Karpas-422 (cell line): Measurements from ENCODE around the gene SLC17A1. TPM values are rescaled to one million over a fixed set of nuclear protein-coding genes. Genes with fewer than 3 reads are reported as not detected.
"Not testable (repeated sequence)": the region's sequence is repeated elsewhere in the genome, so short reads cannot be mapped to it uniquely, and the experiment has no call there.

ENCODE experiments used
- DNase-seq: peaks from one replicate; pipeline ENCODE4 v3.0.0-alpha.2; 2015
- H2AFZ ChIP-seq: fragments of 200-600 bp; sonication (generic); 2 replicates; pipeline ENCODE4 v1.6.1; 2014; ENCODE audit warnings: antibody characterized with exemption, low read length, mixed read lengths
- H3K27ac ChIP-seq: fragments of 200-600 bp; sonication (generic); 2 replicates; pipeline ENCODE4 v1.5.1; 2014; ENCODE audit warnings: mild to moderate bottlenecking, low read length, moderate library complexity
- H3K27me3 ChIP-seq: fragments of 200-600 bp; sonication (generic); 2 replicates; pipeline ENCODE4 v1.6.1; 2014; ENCODE audit warnings: low read length, mixed read lengths
- H3K36me3 ChIP-seq: fragments of 200-600 bp; sonication (generic); 2 replicates; pipeline ENCODE4 v1.6.1; 2014; ENCODE audit warnings: low read length, mixed read lengths; ENCODE audit not compliant: insufficient read depth
- H3K4me1 ChIP-seq: fragments of 200-600 bp; sonication (generic); 2 replicates; pipeline ENCODE4 v1.6.1; 2014; ENCODE audit warnings: mild to moderate bottlenecking, low read length, mixed read lengths
- H3K4me2 ChIP-seq: fragments of 200-600 bp; sonication (generic); 2 replicates; pipeline ENCODE4 v1.6.1; 2014; ENCODE audit warnings: low read length, low read depth, mild to moderate bottlenecking; ENCODE audit not compliant: poor library complexity, severe bottlenecking
- H3K4me3 ChIP-seq: fragments of 200-600 bp; sonication (generic); 2 replicates; pipeline ENCODE4 v1.5.1; 2014; ENCODE audit warnings: mild to moderate bottlenecking, antibody characterized with exemption, low read length, mixed read lengths
- H3K79me2 ChIP-seq: fragments of 200-600 bp; sonication (generic); 2 replicates; pipeline ENCODE4 v1.6.1; 2014; ENCODE audit warnings: mild to moderate bottlenecking, low read length, mixed read lengths
- H3K9ac ChIP-seq: fragments of 200-600 bp; sonication (generic); 2 replicates; pipeline ENCODE4 v1.6.0; 2014; ENCODE audit warnings: low read length
- H3K9me2 ChIP-seq: fragments of 200-600 bp; sonication (generic), shearing (Covaris generic); replicated peaks from 2 replicates; pipeline ENCODE4 v1.6.0; 2014; ENCODE audit warnings: mild to moderate bottlenecking, low read length, moderate library complexity; ENCODE audit not compliant: insufficient read depth
- H3K9me3 ChIP-seq: fragments of 300-700, 200-600 bp; sonication (generic); 2 replicates; pipeline ENCODE4 v1.6.1; 2014; ENCODE audit warnings: low read length, mixed read lengths
- H4K20me1 ChIP-seq: fragments of 200-600 bp; sonication (generic); 2 replicates; pipeline ENCODE4 v1.6.1; 2014; ENCODE audit warnings: mild to moderate bottlenecking, antibody characterized with exemption, low read length, low read depth; ENCODE audit not compliant: insufficient read depth
- total RNA-seq: library from RNA; depleted of rRNA; stranded (reverse); fragments of >200 nt; shearing (Covaris generic); gene quantifications from 2 replicates; pipeline ENCODE4 v1.2.3, GENCODE V29; 2014; ENCODE audit warnings: low replicate concordance

Gene SLC17A1
- total RNA-seq, 1 experiment from 2014 or later, result not detected

GRCh38 chr6:25749837-25750236, 82.0 kb downstream of the SLC17A1 start:
- H3K4me2 ChIP-seq, result no peak overlapping the region
- H3K4me3 ChIP-seq, result no peak overlapping the region
- peaks cover 8% of the 10 kb centered on the region for H3K4me1 ChIP-seq
- no peaks in the 10 kb centered on the region for H4K20me1 ChIP-seq
- H3K9ac ChIP-seq, result no peak overlapping the region
- no peaks in the 10 kb centered on the region for H3K9me3 ChIP-seq
- H2AFZ ChIP-seq, result no peak overlapping the region
- H3K9me2 ChIP-seq, result no peaks in the 10 kb centered on the region
- DNase-seq, result no peak
- H3K36me3 ChIP-seq, result no peaks in the 10 kb centered on the region
- H3K27me3 ChIP-seq, result no peaks in the 10 kb centered on the region
- H3K79me2 ChIP-seq, result no peaks in the 10 kb centered on the region
- no peak overlapping the region for H3K27ac ChIP-seq

GRCh38 chr6:25748601-25749517, 83.0 kb downstream of the SLC17A1 start:
- not testable (repeated sequence) for H3K27me3 ChIP-seq, H3K9me2 ChIP-seq, DNase-seq, H4K20me1 ChIP-seq, H3K4me2 ChIP-seq, H3K79me2 ChIP-seq, H3K36me3 ChIP-seq, H2AFZ ChIP-seq, H3K4me3 ChIP-seq, H3K9me3 ChIP-seq, H3K4me1 ChIP-seq, H3K27ac ChIP-seq, H3K9ac ChIP-seq

- H2AFZ ChIP-seq, result no peak overlapping the region
- no peak overlapping the region for H3K4me3 ChIP-seq
- H3K27me3 ChIP-seq, result no peaks in the 10 kb centered on the region
- no peak overlapping the region for H3K4me2 ChIP-seq
- H4K20me1 ChIP-seq, result no peaks in the 10 kb centered on the region
- no peaks in the 10 kb centered on the region for H3K36me3 ChIP-seq
- no peaks in the 10 kb centered on the region for H3K79me2 ChIP-seq
- H3K9me2 ChIP-seq, result no peaks in the 10 kb centered on the region
- peaks cover 8% of the 10 kb centered on the region for H3K4me1 ChIP-seq
- no peak overlapping the region for H3K27ac ChIP-seq
- no peak for DNase-seq
- H3K9ac ChIP-seq, result no peak overlapping the region
- no peaks in the 10 kb centered on the region for H3K9me3 ChIP-seq
Observed at GRCh38 chr6:25748049-25748448, 83.8 kb downstream of the SLC17A1 start.

- Histone ChIP-seq H3K4me2 (no peak overlapping the region), H3K27ac (no peak overlapping the region), H3K79me2 (no peaks in the 10 kb centered on the region), H3K27me3 (no peaks in the 10 kb centered on the region), H3K9me2 (no peaks in the 10 kb centered on the region), H2AFZ (no peak overlapping the region), H3K36me3 (no peaks in the 10 kb centered on the region), H4K20me1 (no peaks in the 10 kb centered on the region), H3K4me3 (no peak overlapping the region), H3K9me3 (no peaks in the 10 kb centered on the region), H3K4me1 (peaks cover 8% of the 10 kb centered on the region), H3K9ac (no peak overlapping the region)
- DNase-seq, result no peak
Observed at GRCh38 chr6:25747477-25747876, 84.4 kb downstream of the SLC17A1 start.

GRCh38 chr6:25746968-25747367, 84.9 kb downstream of the SLC17A1 start:
- Histone ChIP-seq H2AFZ (no peak overlapping the region), H3K4me1 (peaks cover 8% of the 10 kb centered on the region), H3K36me3 (no peaks in the 10 kb centered on the region), H3K9me2 (no peaks in the 10 kb centered on the region), H3K9ac (no peak overlapping the region), H3K27ac (no peak overlapping the region), H3K4me2 (no peak overlapping the region), H3K27me3 (no peaks in the 10 kb centered on the region), H4K20me1 (no peaks in the 10 kb centered on the region), H3K4me3 (no peak overlapping the region), H3K79me2 (no peaks in the 10 kb centered on the region), H3K9me3 (peaks cover 3% of the 10 kb centered on the region)
- DNase-seq, result no peak

- Histone ChIP-seq H3K9me3 (peaks cover 4% of the 10 kb centered on the region), H3K9ac (no peak overlapping the region), H3K27ac (no peak overlapping the region), H3K4me1 (peaks cover 8% of the 10 kb centered on the region), H3K79me2 (no peaks in the 10 kb centered on the region), H3K27me3 (no peaks in the 10 kb centered on the region), H3K9me2 (no peaks in the 10 kb centered on the region), H3K4me2 (no peak overlapping the region), H2AFZ (no peak overlapping the region), H4K20me1 (no peaks in the 10 kb centered on the region), H3K36me3 (no peaks in the 10 kb centered on the region), H3K4me3 (no peak overlapping the region)
- no peak for DNase-seq
Observed at GRCh38 chr6:25745836-25746235, 86.0 kb downstream of the SLC17A1 start.

GRCh38 chr6:25743868-25744267, 88.0 kb downstream of the SLC17A1 start:
- no peak overlapping the region for H3K9ac ChIP-seq
- H4K20me1 ChIP-seq, result no peaks in the 10 kb centered on the region
- H3K4me3 ChIP-seq, result no peak overlapping the region
- no peak for DNase-seq
- H3K4me2 ChIP-seq, result no peak overlapping the region
- H3K9me2 ChIP-seq, result no peaks in the 10 kb centered on the region
- no peaks in the 10 kb centered on the region for H3K27me3 ChIP-seq
- H3K36me3 ChIP-seq, result no peaks in the 10 kb centered on the region
- H3K4me1 ChIP-seq, result no peaks in the 10 kb centered on the region
- H2AFZ ChIP-seq, result no peak overlapping the region
- H3K27ac ChIP-seq, result no peak overlapping the region
- H3K79me2 ChIP-seq, result no peaks in the 10 kb centered on the region
- peaks cover 4% of the 10 kb centered on the region for H3K9me3 ChIP-seq

- H3K9me2 ChIP-seq, result no peaks in the 10 kb centered on the region
- H3K4me3 ChIP-seq, result no peak overlapping the region
- H3K9me3 ChIP-seq, result peaks cover 15% of the 10 kb centered on the region
- no peak for DNase-seq
- H3K9ac ChIP-seq, result no peak overlapping the region
- H4K20me1 ChIP-seq, result no peaks in the 10 kb centered on the region
- H2AFZ ChIP-seq, result no peak overlapping the region
- H3K79me2 ChIP-seq, result no peaks in the 10 kb centered on the region
- H3K27me3 ChIP-seq, result peaks cover 6% of the 10 kb centered on the region; the same call in 1 of the 2 replicates
- H3K4me2 ChIP-seq, result no peak overlapping the region
- H3K4me1 ChIP-seq, result no peaks in the 10 kb centered on the region
- no peak overlapping the region for H3K27ac ChIP-seq
- H3K36me3 ChIP-seq, result no peaks in the 10 kb centered on the region
Observed at GRCh38 chr6:25735261-25735660, 96.6 kb downstream of the SLC17A1 start.
